GM18870 (cell line): ENCODE measurements around the gene FKTN.

ENCODE experiments used
- ATAC-seq: cut with Tn5 transposase; IDR thresholded peaks from one replicate; pipeline ENCODE4 v1.9.1; 2021; ENCODE audit warnings: moderate library complexity; ENCODE audit not compliant: unreplicated experiment

FKTN gene

GRCh38 chr9:105632807-105633206 lies 74.9 kb downstream of the FKTN start:
- no peak for ATAC-seq

DNA sequence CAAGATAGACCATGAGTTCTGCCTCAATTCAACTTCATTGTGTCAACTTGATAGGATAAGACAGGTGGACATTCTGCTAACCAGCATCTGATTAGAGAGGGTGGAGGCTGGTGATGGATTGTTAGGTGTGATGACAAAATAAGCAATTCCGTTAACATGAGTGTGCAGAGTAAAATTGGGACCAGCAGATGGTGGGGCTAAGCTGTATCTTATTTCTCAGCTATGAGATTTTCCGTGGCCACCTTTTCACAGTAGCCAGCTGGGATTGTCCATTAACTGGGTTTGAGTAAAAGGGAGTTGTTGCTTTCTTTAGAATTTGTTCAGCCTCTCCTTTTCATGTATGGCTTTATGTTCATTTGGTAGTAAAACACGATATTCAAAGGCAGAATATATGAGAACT lies 75.5 kb downstream of the FKTN start:
- ATAC-seq: no peak

- ATAC-seq: no peak
Observed at GRCh38 chr9:105636331-105636730, 78.4 kb downstream of the FKTN start.

- ATAC-seq: no peak
Observed at GRCh38 chr9:105637787-105638395, 80.0 kb downstream of the FKTN start.

DNA sequence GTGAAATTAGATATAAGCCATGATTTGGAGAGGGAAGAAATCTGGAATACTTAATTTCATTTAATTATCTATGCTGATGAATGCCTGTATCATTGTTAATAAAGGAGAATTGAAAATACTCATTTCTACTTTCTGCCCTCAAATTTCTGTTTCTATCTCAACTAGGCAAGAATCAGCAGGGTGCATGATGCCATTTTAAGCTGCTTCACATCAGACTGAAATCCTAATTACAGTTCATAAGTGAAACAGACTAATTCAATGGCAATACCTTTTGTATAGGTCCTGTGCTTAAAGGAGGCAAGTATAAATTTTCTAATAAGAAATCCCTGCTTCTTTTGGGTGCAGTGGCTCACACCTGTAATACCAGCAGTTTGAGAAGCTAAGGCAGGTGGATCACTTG lies 82.0 kb downstream of the FKTN start:
- no peak for ATAC-seq

DNA sequence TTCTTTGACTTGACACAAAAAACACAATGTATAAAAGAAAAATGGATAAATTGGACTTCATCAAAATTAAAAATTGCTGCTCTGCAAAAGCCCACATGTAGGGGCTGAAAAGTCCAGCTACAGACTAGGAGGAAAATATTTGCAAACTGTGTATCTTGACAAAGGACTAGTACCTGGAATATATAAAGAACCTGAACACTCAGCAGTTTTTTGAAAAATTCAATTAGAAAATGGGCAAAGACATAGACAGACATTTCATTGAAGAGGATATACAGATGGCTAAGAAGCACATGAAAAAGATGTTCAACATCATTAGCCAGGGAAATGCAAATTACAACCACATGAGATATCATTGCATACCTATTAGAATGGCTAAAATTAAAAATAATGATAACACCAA lies 85.9 kb downstream of the FKTN start:
- ATAC-seq: no peak

DNA sequence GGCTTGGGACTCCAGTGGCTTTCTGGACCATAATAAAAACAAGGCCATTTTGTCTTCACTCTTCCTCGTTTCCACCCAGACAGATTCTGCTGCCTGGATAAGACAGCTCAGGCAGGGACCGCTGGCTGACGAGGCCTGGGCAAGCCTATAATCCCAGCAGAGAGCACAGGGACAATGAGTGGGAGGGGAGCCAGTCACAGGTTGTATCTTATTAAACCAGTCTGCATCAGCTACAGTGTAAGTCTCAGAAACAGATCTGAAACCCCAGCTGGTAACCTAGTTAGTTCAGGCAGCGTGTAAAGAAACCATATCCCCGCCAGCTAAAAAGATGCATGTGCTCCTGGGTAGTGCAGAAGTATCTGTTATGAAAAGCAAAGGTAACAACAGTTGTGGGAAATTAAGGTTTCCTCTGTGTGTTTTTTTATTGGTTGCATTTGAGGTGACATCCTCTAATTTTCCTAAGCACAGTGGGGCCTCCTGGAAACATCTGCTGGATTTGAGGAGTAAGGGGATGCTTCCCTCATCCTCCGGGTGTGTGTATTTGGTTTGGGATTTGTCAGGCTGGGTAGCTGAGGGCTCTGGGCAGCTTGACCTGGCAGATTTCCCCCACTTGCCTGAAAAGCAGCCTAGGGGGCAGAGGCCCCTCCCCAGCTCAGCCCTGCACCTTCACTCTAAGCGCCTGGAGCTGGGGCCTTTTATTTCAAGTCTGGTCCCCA lies 89.1 kb downstream of the FKTN start:
- no peak for ATAC-seq

- ATAC-seq: no peak
Observed at GRCh38 chr9:105647595-105648349, 89.8 kb downstream of the FKTN start.

GRCh38 chr9:105651806-105652205 lies 93.9 kb downstream of the FKTN start:
- no peak for ATAC-seq

GRCh38 chr9:105656131-105656921 lies 98.4 kb downstream of the FKTN start:
- ATAC-seq: no peak

GRCh38 chr9:105658351-105658750 lies 100.4 kb downstream of the FKTN start:
- no peak for ATAC-seq

DNA sequence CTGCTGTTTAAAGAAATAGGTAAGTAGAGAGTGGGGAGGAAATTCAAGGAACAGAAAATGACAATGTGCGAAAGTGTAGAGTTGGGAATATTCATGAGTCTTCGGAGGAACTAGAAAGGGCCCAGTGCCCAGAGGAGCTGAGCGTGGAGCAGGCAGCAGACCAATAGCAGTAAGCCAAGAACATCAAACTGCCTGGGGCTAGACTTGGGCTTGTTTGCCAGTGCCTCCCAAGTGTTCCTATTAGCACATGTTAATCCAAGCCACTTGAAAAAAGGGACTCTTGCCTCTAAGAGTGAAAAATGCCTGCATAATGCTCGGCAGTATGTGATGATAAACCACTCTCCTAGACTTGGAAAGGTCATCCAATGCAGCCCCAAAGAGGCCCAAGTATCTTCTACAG lies 103.1 kb downstream of the FKTN start:
- no peak for ATAC-seq

DNA sequence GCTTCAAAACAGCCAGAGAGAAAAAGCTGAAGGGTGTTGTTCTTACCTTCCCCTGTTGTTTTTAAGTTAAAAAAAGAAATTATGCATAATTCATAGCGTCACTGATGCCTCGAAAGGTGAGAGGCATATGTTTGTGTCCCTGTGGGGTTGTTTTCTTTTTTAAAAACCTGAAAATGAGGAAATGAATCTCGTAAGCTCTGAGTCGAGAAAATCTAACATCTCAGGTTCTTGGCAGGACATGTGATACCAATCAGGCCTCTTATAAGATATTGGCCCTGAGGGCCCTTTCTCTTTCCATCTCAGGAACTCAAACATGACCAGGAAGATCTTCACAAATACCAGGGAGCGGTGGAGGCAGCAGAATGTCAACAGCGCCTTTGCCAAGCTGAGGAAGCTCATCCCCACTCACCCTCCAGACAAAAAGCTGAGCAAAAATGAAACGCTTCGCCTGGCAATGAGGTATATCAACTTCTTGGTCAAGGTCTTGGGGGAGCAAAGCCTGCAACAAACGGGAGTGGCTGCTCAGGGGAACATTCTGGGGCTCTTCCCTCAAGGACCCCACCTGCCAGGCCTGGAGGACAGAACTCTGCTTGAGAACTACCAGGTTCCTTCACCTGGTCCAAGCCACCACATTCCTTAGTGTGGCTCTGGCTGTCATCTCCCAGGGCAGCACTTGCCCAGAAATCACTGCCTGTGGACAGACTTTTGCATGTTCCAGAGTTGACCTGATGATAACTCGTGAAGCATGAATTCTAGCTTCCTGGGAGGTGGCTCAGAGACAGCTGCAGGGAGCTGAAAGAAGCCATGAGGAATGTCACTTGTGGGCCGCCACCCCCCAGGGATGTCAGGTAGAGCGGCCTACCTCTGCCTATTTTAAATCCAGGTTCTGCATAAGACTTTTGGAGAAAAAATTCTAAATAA lies 104.5 kb downstream of the FKTN start, which contains the start of gene TAL2:
TAL2 (plus strand) TSS at position 274 of the 921 bp plus-strand sequence; CDS start at position 314, 40 bp downstream.
- ATAC-seq: peak; percentile 78

DNA sequence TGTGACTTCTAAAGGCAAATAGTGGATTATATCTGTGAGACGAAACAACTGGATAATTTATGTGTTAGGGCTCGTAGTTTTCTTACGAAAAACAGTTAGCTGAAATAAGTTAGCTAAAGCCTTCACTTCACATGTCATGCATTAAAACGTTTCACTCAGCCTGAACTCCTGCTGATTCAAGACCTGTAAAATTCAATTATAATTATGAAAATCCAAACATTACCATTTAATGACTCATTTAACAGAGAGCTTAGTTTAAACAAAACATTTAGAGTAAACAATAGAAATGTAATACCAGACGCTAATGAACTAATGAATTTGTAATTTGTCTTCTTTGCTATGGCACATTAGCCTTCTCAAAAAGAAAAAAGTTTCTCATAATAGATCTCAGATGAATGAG lies 106.0 kb downstream of the FKTN start:
- no peak for ATAC-seq

- ATAC-seq: no peak
Observed at GRCh38 chr9:105667867-105668266, 109.9 kb downstream of the FKTN start.

DNA sequence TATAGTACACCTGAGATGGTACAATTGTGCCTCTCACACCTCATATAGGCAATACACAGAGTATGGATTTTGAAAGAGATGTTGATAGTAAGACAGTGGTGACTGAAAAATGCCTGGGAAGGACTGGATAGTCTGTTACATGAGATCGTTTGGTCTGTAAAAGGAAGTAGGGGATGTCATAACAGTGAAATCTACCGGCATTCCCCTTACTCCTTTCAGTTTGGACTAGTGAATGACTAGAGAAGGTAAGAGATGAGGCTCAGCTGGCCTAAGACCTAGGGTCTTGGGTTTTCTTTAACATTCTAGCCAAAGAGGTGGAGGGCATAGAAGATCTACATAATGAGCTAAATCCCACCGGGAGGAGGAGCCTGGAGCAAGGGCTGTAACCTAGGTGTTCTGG lies 112.4 kb downstream of the FKTN start:
- ATAC-seq: no peak

GRCh38 chr9:105670775-105671174 lies 112.8 kb downstream of the FKTN start:
- no peak for ATAC-seq

GRCh38 chr9:105672711-105673234 lies 114.8 kb downstream of the FKTN start:
- ATAC-seq: peak; percentile 74

GRCh38 chr9:105673850-105674387 lies 116.0 kb downstream of the FKTN start:
- ATAC-seq: no peak
